ENCODE measurements around the gene ADAM15.

DNA sequence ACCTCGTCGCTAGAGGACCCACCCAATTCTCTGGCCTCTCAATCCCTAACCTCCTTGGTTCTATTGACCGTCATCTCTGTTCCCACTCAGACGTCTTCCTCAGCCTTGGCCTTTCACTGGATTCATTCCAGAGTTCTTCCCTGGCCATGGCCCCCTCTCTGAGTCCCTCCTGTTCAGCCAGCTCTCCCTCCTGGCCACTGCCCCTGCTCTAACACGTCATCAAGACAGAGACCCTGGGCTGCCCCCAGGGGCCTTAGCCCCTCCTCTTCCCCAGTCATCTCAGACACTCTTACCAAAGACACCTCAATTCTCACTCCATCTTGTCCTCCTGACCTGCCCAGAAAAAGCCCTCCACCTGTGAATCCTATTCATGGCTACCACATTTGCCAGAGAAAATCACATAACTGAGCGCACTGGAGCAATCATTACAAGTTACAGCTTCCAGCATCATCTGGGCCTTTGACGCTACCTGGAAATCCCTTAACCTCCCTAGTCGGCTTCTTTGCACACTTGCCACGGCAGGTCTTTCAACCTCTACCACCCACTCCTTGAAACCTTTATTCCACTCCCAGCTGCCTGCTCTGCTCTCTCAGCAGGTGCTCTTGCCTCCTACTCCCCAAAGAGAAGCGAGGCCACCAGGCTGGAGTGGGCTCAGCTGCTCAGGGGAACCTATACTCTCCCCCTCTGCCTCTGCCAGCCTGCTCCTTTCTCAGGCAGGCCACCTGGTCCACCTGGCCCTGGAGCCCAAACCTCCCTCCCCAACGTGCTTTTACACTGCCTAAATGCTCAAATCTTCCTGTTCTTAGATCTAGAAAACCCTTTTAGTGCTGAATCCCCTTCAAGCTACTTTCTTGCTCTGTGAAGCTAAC, 31.5 kb upstream of the ADAM15 start:
- no peak for TF ChIP-seq CTCF (IDR thresholded peaks at IDR 0.05)
- TF ChIP-seq EP300 (IDR thresholded peaks at IDR 0.05) = no peak
